IPS-NIHi7 (cell line): ENCODE measurements around the gene KCNS1.
A peak's percentile ranks its signal among the peaks of the same experiment; 100 is the strongest.
"Not testable (repeated sequence)": the region's sequence is repeated elsewhere in the genome, so short reads cannot be mapped to it uniquely, and the experiment has no call there.

Experiments used
- DNase-seq: peaks from one replicate; pipeline ENCODE4 v3.0.0; 2012; ENCODE audit warnings: mixed read lengths; ENCODE audit errors: extremely low spot score

The KCNS1 gene, protein sequence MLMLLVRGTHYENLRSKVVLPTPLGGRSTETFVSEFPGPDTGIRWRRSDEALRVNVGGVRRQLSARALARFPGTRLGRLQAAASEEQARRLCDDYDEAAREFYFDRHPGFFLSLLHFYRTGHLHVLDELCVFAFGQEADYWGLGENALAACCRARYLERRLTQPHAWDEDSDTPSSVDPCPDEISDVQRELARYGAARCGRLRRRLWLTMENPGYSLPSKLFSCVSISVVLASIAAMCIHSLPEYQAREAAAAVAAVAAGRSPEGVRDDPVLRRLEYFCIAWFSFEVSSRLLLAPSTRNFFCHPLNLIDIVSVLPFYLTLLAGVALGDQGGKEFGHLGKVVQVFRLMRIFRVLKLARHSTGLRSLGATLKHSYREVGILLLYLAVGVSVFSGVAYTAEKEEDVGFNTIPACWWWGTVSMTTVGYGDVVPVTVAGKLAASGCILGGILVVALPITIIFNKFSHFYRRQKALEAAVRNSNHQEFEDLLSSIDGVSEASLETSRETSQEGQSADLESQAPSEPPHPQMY

DNA sequence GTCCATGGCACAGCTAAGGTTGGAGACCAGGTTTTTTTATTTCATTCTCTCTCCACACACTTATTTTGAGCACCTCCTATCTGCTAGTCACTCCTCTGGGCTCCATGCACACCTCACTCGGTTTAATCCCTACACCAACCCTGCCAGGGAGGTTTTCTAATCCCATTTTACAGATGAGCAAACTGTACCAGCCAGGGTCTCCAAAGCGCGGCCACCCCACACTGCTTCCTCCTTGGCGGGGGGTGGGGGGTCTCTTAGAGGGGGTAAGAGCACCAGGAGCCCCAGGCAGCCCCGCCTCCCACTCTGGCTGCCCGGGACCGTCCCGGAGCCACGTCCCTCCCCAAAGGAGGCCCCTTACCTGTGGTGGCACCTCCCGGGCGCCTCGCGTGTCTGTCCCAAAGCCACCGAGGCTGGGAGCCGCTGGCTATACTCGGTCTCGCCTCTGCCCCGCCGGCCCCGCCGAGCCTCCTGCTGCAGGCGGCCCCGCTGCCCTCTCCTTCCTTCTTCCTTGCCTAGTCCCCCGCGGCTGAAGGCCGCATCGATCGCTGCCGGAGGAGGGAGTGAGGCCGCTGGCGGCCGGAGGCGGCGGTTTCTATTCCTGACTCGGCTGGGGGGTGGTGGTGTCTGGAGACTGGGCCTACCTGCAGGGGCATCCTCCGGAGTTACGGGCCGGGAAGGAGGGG, at the start of gene KCNS1:
TSS of gene KCNS1 (minus strand) at position 565 of the 683 bp plus-strand sequence. CDS start 1,891 bp downstream, outside the sequence.
- peak; percentile 86 for DNase-seq

DNA sequence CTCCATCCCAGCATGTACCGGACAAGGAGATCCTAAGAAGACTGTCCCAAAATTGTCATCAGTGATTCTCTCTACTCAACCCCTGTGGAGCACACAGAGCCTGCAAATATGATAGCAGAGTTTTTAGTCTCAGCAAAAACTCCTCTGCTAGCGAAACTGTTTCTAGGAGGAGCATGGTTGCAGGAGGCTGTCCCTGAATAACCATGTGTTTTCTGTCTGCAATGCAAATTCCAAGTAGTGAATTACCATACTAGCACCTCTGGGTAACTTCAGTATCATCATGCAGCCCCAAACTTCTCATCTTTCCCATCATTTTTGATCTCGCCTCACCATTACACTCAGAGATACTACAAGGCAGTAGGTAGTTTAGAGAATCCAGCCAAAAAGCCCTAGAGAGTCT, 48.1 kb upstream of the KCNS1 start:
- DNase-seq = no peak

DNA sequence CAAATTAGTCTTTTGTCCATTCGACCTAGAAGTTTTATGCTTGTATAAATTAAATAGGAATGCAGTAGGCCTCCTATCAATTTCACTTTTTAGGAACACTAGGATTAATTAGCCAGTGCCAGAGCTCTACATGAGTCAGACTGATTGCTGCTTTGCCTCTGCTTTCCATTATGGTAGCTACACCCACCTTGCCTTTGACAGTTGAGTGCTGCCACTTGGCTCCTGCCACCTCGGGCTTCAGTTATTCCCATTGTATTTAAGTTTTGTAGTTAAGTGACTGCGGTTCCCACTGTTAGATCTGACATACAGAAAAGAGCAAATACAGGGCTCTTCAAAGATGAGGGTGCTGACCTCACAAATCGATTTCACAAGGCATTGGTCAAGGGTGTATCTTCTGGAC, 39.9 kb upstream of the KCNS1 start:
- no peak for DNase-seq

DNA sequence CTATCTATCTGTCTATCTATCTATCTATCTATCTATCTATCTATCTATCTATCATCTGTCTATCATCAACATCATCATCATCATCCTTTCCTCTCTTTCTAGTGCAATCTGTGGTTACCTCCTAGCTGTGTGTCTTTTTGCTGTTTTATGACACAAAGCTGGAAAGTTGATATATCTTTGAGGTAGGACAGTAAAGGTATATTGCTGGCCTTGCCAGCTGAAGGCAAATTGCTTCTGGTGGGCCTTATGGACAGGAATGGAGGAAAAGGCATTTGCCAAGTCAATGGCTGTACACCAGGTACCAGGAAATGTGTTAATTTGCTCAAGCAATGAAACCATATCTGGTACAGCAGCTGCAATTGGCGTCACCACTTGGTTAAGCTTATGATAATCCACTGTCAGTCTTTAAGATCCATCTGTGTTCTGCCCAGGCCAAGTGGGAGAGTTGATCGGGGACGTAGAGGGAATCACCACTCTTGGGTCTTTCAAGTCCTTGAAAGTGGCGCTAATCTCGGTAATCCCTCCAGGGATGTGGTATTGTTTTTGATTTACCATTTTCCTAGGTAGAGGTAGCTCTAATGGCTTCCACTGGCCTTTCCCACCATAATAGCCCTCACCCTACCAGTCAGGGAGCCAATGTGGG, 38.9 kb upstream of the KCNS1 start:
- not testable (repeated sequence) for DNase-seq

DNA sequence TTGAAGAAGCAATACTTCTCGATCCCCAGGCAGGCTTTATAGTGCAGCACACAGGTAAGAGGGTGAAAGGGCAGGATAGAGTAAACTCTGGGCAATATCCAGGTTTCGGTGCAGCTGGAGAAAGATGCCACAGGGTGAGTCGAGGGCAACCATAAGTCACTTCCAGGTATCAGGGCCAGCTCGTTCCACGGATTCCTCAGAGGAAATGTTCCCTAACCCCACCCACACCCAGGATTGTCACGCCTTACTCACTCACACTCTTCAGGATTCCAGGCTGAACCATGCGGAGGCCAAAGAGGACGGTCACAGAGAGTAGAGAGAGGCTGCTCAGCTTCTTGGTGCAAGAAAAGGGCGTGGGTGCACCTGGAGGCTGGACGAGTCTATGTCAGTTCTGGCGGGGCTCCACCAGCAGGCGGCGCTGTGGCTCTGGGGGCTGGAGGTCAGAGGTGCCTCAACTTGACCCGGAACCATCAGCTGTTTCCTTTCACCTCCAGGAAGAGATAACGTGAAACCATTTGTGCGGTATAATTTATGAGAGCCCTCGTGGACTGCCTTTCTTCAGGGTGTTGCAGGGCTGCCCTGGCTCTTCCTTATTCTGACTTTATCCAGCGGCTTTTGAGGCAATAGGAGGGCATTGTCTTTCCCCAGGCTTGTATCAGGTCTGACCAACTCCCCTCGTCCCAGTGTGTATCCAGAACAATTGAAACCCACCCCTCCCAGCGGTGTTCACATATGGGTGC, 37.8 kb upstream of the KCNS1 start:
- peak; percentile 92 for DNase-seq

DNA sequence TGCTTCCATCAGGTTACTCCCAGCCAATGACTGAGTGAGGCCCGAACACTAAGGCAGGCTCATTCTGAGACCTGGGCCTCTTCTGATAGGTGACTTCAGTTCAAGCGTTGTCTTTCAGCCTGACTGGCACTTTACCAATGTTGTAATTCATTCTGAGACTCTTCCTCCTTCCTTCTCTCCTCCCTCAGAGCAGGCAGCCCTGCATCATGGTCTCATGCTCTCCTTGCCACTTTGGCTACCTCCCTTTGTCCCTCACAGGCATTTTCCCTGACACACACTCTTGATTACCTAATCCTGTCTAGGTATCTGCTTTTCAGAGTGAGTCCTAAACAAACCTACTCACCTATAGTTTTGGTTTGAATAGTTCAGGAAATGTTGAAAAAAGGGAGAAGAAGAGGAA, 36.0 kb upstream of the KCNS1 start:
- DNase-seq = no peak

DNA sequence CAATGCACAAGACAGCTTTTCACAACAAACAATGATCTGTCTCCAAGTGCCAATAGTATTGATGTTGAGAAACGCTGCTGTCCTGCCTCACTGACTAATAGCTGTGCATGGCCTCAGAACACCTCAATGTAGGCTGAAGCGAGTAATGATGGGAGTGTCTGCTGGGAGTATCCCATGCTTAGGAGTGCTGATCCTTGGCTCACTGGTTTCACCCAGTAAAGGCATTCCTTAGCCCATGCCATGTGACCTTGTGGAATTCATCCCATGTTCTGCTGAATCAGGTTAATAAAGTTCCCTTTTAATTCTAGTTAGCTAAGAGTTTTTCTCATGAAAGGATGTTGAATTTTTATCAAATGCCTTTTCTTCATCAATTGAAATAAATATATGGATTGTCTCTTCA, 27.2 kb upstream of the KCNS1 start:
- no peak for DNase-seq

DNA sequence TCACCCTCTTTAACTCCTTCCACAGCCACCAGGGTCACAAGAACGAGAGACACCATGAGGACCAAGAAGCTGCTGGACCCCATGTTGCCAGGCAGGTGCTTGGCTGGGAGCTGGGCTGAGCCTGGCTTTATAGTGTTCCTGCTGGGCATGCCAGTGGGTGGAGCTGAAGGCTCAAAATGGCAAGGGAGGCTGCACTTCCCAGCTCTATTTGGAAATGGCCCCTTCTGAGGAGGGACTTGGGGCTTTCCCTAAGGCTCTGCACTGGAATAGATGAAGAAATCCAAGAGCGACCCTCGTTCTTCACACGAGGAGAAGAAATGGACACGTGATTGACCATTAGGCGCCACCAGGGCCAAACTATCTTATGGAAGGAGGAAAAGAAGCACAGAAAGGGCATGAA, 23.4 kb upstream of the KCNS1 start, which contains the start of gene WFDC12:
TSS of gene WFDC12 (minus strand) at position 101 of the 400 bp plus-strand sequence. CDS start at position 83, 18 bp downstream.
- DNase-seq = no peak

DNA sequence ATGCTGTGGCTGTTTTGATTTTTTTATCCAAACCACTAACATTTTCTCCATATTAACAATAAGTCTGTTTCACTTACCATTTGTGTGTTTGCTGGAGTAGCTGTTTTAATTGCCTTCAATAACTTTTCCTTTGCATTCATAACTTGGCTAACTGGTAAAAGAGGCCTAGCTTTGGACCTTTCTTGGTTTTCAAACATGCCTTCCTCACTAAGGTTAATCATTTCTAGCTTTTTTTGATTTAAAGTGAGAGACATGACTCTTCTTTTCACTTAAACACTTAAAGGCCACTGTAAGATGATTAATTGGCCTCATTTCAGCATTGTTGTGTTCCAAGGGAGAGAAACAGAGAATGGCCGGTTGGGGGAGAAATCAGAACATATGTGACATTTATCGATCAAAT, 20.5 kb upstream of the KCNS1 start:
- DNase-seq = no peak

DNA sequence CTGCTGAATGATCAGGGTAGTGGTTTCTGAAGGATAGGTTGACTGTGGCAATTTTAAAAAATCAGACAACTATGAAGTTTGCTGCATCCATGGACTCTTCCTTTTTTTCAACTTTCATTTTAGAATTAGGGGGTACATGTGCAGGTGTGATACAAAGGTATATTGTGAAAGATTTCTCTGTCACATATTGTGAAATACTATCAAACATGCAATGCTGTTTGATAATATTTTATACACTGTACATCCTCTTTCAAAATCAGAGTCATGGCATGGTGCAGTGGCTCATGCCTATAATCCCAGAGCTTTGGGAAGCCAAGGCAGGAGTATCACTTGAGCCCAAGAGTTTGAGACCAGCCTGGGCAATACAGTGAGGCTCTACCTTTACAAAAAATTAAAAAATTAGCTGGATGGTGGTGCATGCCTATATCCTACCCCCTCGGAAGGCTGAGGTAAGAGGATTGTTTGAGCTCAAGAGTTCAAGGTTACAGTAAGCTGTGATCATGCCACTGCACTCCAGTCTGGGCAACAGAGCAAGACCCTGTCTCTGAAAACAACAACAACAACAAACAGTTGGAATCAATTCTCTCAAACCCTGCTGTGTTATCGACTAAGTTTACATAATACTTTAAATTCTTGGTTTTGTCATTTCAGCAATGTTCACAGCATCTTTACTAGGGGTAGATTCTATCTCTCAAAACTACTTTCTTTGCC, 18.8 kb upstream of the KCNS1 start:
- no peak for DNase-seq

DNA sequence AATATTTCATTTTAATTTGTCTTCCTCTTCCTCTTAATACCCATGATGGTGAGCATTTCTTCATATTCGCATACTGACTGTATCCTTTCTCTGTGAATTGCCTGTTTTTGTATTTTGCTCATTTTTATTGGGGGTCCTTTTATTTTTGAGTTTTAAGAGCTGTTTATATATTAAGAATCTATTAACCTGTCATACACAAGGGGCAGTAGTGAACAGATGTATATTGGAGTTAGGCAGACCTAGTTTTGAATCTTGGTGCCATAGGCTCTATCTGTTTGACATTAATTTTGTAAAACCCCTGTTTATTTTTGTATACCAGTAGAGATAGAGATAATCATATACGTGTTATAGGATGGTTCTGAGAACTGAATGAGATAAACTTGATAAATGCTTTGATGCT, 17.1 kb upstream of the KCNS1 start:
- no peak for DNase-seq

DNA sequence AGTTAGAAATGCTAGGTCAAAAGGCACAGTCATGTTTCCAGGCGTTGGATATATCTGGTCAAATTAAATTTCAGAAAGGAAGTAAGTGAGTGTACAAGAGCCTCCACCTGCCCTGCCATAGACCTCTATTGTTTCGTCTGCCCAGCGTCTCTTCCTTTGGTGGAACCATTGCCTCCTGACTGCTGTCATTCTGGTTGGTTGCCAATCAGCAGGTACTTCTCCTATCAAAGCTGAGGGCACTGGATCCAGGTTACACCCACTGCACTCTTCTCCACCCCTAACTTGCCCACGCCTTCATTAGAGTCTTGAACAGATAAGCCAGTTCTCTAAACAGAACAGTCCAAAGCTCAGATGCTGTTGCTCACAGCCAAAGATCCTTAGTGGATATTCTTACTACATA, 16.7 kb upstream of the KCNS1 start:
- no peak for DNase-seq

DNA sequence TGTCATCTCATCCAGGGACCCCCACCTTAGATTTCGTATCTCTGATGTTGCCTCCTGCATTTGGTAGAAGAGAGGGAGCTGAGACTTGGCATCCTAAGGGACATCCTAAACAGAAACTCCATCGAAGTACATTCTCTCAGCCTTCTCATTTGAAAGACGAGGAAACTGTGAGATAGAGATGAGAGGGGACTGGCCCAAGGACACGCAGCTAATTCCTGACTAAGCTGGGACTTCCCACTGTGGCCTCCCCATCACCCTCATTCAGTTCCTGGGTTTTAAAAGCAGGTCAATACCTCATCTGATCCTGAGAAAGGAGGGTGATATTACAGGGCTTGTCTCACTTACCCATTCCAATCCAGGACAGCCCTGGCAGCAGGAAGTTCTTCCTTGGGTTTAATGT, 14.9 kb upstream of the KCNS1 start:
- no peak for DNase-seq

DNA sequence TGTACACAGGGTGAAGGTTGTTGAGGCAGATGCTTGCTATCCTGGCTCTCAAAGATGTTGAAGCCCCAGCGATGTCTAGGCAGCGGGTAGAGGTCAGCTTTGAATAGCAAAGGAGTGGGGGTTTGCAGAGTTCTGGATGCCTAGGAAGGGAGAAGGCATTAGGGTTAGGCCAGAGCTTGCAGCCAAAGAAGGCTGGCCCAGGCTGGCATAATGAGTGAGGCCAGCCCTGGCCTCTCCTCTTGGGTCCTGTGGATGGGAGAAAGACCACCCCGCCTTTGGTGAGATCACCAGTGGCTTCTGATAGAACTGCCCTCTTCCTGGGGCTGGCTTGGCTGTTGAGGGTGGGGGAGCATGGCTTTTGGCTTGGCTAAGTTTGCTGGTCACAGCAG, 14.5 kb upstream of the KCNS1 start:
- no peak for DNase-seq

DNA sequence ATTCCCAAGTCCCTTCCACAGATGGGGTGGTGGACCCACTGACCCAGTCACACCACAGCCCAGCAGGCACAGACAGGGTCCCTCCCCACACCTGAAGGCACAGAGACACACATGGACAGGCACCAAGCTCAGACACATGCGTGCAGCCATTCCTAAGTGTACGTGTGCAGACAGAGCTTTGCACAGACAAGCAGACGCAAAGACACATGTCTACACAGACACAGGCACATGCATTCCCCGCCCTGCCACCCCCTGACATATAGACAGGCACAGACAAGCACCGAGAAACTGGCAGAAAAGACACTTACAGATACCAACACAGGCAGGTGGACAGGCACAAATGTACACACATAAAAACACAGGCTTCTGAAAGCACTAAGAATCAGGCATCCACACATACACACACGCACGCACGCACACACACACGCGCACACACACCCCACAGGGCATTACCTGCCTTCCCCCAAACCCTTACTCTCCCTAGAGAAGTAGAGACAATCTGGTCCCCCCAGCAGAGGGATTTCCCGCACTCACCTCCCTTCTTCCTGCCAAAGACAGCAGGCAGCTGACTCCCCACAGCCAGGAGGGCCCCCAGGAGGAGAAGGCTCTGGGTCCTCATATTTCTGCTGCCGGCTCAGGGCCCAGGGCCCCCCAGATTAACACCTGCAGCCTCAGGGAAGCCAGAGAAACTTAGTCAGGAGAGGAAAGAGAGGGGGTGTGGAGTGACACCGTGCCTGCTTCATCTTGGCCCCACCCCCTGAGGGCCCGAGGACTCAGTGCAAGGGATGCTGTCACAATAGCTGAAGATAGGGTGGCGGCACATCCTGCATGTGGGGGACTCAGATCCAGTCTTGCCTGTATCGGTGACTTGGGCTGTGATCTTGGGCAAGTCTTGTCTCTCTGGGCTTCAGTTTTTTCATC, 13.8 kb upstream of the KCNS1 start, which contains the start of gene WFDC5:
TSS of gene WFDC5 (minus strand) at position 710 of the 921 bp plus-strand sequence. CDS start at position 619, 91 bp downstream.
- no peak for DNase-seq

DNA sequence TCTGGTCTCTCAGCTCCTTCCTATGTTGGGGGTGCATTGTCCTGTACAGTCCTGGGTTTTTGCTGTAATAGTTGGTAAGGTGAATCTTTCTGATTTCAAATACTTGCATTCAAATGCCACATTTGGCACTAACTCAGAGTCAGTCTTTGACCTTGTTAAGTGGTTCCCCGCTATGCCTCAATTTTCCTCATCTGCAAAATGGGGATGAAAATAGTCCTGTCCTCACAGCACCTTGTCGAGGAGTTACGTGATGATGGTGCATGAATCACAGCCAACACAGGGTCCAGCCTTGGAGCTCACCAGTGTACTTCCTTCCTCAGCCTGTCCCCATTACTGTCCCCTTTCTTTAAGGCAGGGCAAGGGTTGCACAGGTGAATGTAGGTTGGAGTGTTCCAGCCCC, 12.9 kb upstream of the KCNS1 start:
- no peak for DNase-seq

DNA sequence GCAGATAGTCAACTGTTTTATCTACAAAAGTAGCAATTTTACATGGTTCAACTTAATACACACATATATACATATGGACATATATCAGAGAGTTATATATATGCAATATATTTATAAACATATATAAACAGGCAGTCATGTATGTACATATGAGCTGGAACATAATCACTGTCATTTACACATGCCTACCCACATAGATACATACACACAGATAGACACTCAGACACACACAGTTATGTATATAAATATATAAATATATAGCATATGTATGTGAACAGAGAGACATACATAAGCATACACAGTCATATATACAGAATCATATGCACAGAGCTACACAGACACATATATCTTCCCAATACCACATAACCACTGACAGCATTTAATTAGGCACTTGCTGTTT, 11.8 kb upstream of the KCNS1 start:
- DNase-seq = no peak

DNA sequence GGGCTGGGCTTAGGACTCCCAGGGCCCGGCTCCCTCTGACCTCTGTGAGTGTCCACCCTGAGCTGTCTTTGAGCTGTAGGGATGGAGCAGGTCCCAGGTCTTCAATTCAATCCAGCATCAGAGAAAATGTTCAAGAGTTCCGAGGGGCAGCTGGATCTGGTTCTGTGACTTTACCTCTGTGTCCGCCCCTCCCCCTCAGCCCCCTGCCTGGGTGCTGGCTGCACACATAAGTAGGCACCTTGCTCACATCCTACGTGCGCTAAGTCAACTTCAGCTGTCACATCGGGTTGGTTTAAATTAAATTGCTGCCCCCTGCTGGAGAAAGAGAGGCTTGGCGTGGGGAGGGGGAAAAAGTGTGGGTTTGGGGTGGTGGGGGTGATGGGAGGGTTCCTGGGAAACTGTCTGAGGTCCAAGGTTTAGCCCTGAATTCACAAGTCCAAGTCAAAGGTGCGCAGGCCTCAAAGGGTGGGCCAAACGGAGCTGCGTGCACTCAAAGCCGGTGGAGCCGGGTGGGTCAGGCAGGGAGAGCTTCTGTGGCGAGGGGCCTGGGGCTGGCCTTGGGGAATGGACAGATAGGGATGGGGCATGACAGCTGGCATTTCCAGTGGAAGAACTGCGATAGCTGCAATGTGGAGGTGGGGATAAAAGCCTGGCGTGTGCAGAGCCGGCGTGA, 11.0 kb upstream of the KCNS1 start:
- DNase-seq = peak; percentile 58

DNA sequence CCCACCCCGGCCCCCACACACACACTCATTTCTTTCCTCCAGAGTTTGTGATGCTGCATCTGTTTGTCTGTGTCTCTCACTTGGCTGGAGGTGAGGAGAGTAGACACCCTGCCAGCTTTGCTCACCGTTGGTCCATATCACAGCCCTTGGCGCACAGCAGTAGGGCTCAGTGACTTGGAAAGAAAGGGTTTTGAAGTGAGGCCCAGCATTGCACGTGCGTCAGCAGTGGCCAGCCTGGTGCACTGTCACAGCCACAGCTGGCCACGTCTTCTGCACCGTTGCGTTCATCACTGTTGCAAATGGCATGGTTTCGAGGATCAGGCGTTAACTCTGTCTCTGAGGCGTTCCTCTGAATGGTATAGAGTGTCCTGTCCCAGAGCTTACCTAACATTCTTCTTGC, 10.4 kb upstream of the KCNS1 start:
- DNase-seq = no peak
